GOT3 (cell line): ENCODE measurements around the gene TRAM2.

Experiments
- DNase-seq: peaks from one replicate; lab custom pipeline; 2025; ENCODE audit warnings: mixed read lengths; lab: John Stamatoyannopoulos, UW

TRAM2 gene

DNA sequence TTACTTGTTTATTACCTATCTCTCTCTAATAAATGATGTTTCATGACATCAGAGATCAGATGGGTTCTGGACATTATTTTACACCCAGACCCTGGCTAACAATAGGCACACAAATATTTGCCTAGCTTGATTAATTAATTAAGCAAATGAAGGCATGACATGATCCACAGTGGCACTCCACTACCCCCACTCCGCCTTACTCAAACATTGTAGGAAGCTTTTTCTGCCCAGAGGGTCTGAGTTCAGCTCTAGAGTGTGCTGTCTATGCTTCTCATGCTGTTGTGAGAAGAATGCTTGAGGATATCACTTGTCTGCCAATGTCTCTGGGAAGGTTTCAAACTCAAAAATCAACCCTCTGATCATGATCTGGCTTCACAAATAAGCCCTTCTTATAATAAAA is 45.0 kb downstream of the TRAM2 start:
- no peak for DNase-seq

DNA sequence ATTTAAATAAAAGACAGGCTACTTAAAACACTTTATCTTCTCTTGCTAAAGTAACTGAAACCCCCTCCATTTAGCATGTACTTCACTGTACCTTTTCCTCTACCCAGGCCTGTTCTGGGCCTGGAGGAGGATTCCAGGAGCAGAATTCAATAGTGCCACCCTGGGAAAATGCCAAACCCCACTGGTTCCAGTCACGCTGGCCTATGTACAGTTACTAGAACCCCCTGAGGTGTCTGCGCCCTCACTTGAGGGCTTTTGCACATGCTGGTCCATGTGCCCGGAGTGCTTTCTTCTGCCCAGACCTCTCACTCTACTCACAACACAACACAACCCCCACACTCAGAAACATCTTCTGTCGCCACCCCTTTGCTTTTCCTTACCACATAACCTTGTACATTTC is 45.5 kb downstream of the TRAM2 start:
- DNase-seq = no peak

DNA sequence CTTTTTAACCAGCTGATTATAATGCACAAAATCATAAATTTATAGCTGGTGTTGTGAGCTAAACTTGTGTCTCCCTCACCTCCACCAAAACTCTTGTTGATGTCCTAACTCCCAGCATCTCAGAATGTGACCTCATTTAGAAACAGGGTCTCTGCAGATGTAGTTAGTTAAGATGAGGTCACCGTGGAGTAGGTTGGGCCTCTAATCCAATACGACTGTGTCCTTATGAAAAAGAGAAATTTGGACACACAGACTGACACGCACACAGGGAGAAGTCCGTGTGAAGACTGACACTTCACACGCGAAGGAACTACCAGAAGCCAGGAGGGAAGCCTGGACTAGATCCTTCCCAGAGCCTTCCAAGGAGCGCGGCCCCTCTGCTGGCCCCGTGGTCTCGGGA is 46.5 kb downstream of the TRAM2 start:
- DNase-seq = no peak

DNA sequence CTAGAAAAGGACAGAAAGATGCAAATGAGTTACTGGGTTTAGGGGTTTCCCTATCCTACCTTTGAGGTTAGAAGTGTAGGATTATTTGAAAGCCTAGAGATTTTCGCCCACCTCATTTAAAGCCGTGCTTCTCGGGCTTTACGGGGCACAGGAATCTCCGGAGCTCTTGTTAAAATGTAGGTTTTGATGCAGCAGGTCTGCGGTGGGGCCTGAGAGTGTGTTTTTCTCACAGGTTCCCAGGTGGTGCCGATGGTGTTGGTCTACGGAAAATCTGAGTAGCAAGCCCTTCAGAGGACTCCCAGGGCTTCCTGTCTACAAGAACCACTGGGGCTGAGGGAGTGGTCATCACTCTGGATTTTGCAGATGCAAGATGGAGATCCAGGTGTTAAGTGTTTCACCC is 47.5 kb downstream of the TRAM2 start:
- no peak for DNase-seq

DNA sequence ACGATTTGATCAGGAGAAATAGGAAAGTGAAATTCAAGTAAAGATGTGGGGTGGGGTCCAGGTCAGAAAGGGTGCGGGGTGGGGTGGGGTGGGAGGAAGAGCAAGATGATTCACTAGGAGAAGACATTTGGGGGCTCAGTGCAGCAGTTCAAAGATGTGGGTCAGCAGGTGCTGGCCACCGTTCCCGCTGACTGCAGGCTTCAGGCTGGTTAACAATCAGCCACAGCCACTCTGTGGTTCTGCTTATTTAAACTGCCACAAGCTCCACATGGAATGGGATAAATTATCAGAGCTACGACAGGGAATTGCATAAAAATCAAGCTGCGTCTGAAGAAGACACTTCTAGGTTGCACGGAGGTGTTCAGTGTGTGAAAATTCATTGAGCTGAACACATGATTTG is 49.4 kb downstream of the TRAM2 start:
- DNase-seq = no peak

DNA sequence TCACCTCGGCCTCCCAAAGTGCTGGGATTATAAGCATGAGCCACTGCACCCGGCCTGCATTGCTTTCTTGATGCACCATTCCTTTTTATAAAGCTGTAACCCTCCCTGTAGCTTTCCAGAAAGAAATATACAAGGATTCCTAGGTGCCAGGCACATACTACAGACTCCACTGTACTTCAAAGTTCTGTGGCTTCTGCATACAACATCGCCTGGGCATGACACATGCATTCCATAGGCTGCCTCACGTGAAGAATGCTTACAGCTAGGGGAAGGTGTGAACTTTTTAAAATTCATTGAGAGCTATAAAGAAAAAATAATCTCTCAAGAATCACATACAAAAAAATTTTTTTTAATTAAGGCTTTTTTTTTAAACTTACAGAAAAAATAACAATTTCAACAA is 50.2 kb downstream of the TRAM2 start:
- DNase-seq = no peak

DNA sequence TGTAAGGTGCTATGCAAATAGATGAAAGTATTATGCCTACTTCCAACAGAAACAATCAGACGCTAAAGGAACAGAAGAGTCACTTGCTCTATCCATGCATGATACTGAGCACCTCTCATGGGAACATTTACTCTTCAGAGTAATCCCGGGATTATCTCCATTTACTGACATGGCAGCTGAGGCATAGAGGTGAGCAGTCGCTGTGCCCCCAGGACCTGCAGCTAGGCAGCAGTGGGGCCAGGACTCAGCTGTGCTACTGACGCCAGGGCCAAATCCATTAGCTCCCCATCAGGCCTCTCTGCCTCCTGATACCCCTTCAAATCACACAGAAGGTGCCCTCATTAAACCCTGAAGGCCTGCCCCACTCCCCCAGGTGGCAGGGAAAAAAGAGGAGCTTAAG is 51.9 kb downstream of the TRAM2 start:
- DNase-seq = no peak

DNA sequence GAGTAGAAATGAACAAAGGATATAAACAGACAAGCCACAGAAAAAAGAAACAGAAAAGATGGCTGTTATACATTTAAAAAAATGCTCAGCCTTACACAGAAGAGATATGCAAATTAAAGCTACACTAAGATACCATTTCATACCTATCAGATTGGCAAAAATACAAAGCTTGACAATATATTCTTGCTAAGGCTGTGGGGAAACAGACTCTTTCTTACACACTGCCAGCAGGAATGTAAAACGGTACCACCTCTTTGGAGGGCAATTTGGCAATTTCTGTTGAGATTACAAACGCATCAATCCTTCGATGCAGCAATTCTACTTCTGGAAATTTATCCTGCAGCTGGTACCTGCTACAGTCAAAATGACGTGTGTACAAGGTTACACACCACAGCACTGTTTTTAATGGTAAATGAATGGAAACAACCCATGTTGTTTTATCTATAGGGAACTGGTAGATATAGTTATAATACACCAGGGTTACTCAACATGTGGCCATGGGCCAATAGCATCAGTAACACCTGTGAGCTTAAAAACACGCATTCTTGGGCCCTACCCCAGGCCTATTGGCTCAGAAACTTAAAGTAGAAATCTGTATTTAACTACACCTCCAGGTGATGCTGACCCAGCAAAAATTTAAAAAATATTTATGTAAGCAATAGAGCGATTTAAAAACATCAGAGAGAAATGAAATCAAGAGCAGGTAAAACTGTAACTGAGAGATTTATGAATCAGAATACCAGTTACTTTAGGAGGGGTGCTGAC is 53.3 kb downstream of the TRAM2 start:
- DNase-seq = no peak

DNA sequence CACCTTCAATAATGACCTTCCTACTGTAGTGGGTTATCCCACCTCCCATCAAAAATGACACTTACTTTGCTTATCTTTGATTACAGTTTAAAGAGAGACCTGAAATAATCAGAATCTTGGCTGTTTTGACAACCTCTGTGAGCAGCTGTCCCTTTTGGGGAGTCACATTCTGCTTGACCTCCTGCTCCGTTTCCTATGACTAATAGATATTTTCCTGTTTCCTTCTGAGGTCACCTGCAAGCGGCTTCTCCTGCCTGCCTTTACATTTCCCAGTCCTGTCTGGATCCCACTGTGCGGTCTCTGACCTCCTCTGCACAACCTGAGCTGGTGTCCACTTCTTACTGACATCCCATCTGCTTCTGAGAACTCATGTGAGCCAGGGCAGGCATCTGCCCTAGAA is 54.2 kb downstream of the TRAM2 start:
- no peak for DNase-seq

DNA sequence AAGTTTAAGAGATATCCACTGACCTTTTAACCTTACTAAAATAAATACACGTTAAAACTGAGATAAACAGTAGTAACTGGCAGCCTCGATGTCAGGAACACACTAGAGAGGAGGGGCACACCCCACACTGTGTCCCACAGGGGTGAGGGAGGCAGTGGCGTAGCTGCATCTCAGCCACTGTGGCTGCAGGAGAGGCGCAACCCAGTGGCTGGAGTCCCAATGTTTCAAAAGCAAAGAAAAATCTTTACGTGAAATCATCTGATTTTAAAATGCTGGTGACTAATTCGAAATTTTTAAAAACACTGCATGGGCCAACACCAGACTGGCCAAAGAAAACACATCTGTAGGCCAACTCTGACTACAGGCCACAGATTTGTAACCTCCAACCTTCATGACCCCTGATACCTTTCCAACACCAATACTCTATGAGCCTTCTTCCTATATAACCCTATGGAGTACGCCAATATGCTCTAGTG is 54.7 kb downstream of the TRAM2 start:
- DNase-seq = no peak

DNA sequence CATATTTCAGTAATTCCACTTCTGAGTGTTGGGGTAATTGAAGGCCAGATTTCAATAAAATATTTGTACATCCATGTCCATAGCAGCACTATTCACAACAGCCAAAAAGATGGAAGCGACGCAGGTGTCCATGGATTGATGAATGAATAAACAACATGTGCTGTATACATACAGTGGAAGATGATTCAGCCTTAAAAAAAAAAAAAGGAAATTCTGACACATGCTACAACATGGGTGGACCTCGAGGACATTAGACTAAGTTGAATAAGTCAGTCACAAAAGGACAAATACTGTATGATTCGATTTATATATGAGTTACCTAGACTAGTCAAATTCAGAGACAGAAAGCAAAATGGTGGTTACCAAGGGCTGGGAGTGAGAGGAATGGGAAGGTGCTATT is 57.2 kb downstream of the TRAM2 start:
- DNase-seq = no peak

DNA sequence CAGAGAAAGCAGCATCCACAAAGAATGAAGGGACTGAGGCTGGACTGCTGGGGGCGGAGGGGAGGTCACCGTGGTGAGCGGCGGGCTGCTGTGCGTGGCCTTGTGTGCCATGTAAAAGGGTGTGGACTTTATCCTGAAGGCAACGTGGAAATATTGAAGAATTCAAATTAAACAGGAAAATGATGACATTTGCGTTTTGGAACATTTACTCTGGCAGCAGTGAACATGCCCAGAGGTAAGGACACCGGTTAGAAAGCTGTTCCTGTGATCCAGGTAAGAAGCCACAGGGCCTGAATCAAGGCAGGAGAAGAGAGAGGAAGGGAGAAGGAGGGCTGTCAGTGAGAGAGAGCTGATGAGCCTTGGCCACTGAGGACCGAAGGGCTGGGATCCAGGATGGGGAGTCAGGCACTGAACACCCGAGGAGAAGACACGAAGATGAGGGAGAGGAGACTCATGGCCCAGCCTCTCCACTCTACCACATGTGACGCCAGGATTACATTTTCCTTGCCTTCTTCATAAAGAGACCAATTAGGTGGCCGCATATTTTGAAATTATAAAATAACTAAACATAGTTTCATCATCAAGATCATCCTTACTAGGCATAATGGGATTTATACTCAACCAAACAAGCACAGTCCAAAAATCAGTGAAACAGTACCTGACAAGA is 58.4 kb downstream of the TRAM2 start:
- DNase-seq = no peak

DNA sequence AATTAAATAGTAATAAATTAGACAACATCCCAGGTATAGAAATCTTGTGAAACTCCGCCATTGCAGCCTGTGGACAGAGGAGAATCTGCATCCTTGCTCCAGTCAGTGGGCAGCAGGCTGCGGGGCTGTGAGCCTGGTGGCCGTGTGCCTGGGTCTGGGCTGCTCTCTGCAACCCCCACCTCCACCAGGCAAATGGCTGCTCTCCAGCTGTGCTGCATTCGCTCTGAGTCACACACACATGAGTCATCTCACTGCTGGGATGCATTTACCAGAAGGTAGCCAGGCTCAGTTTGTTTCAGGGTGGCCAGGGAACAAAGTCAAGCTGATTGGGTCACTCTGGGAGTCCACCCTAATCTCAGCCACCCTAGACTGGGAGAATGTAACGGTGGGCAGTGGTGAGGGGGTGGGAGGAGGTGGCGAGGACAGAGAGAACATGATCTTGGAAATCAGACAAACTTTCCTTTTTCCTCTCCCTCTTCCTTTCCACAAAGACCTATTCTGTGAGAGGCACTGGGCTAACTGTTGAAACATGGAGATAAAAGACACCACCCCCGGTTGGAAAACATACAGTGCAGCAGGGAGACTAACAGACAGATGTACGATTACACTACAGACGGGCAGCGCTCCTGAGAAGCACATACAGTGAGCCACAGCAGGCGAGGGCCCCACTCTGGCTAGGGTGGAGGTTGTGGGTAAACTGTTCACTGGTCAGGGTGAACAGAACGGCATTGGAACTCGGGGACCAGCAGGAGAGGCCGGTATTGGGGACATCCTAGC is 59.2 kb downstream of the TRAM2 start:
- DNase-seq = peak; percentile 45

DNA sequence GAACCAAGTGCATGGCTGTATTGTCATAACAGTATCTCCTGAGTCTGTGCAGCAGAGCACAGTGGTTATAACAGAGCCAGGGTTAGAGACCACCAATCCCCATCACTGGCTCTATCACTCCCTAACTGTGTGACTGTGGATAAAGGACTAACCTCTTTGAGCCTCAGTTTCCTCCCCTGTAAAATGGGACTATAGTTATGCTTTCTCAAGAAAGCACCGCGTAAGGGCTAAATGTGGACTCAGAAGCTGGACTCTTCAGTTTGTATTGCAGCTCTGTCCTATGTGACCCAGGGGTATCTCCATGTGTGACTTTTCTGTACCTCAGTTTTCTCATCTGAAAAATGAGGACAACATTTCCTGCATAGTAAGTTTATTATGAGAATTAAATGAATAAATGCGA is 59.9 kb downstream of the TRAM2 start:
- DNase-seq = no peak

DNA sequence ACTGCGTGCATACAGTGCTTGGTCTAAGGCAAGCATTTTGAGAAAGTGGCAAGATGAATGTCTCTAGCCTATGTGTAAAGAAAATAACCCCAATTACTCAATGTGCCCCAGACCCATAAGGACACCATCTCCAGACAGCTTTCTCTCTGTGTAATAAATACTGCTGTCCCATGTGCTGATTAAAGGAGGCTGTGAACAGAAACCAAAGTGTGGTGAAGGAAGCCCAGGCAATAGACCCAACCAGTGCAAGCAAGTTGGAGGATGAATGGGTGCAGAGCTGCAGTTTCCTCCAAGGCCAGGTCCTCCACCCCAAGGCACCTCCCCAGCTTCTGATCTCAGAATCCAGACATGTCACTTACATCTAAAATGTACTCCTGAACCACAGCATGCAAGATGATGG is 60.6 kb downstream of the TRAM2 start:
- no peak for DNase-seq

DNA sequence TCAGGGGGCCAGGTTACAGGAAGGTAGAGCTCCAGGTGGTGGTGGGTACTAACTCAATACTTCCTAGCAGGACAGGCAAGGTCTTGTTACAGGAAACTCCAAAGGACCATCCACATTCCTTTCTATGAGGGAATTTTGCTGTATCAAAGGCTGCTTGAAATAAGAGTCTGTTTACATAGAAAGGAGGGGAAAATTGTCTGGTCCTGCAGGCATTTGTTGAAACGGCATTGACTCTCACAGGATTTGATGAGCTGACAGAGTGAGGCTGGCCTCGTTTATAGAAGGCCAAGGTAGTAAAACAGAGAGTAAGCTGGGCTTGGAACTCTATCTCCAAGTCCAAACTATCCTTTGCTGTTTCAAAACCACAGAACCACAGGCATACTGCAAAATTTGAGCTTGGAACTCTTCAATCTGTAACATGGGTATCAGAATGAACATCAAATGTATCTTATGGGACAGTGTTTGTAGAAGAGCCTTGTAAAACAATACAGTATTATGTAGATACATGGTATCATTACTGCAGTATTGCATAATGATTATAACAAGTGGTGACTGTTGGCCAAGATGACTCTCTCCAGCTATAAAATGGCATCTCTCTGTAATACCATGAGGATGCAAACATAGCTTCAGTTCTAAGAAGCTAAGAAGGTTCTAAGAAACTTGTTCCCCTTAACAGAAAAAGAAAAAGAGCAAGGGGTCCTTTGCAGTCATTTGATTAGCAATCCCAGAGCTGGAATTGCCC is 61.5 kb downstream of the TRAM2 start:
- no peak for DNase-seq

DNA sequence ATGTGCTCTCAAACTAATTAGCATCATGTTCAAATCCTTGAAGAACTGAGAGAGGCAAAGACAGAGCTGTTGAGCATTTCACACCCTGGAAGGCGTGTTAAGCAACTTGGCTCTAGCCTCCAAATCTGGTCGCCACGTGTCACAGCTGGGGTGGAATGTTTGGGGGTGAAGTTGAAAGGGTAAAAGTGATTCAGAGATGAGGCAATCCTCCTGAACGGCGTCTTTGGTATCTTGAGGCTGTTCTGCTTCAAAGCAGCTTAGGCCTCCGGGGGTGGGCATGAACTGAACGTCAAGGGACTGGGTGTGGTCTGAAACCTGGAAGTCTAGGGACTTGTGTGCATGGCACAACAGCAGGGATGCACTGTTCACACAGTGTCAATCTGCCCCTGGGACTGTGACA is 62.3 kb downstream of the TRAM2 start:
- no peak for DNase-seq

DNA sequence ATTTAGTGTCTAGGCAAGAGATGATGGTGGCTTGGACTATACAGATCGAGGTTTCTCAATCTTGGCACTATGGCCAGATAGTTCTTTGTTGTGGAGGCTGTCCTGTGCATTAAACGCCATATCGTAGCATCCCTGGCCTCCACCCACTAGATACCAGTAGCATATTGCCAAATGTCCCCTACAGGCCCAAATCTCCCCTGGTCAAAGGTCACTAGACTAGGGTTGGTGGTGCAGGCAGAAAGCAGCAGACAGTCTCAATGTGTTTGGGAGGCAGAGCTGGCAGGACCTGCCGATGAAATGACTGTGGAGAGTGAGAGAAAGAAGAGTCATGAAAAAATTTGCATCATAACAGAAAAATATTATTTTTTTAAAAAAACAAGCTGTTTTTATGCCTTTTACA is 63.0 kb downstream of the TRAM2 start:
- DNase-seq = no peak

DNA sequence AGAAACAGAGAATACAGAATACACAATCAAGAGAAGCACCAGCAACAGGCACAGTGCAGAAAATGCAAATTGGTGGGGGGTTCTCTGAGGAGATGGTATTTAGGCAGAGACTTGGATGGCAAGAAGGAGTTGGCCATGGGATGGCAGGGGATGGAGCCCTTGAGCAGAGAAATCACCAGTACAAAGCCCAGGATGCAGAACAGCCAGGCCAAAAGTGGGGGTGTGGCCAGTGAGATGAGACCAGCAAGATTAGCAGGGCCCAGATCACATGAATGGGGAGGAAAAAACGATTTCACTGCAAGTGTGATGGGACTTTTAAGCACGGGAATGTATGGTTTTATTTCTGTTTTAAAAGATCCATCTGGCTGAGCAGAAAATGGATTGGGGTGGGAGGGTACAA is 63.4 kb downstream of the TRAM2 start:
- DNase-seq = no peak

DNA sequence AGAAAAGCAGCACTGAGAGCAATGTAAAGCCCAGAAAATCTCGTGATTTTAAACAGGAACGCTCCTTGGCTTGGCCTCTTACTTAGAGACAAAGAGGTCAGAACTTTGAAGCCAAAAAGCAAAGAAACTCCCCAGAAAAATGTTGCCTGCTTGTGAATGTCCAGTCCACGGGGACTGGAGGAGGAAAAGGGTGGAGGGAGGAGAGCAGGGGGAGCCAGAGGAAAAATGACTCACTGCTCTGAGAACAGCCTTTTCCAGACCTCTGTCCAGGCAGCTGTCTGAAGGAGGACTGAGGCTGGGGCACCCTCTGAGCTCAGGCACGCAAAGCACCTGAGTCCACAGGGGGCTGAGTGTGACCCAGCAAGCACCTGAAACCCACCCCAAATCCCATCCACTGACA is 64.7 kb downstream of the TRAM2 start:
- DNase-seq = peak; percentile 31

DNA sequence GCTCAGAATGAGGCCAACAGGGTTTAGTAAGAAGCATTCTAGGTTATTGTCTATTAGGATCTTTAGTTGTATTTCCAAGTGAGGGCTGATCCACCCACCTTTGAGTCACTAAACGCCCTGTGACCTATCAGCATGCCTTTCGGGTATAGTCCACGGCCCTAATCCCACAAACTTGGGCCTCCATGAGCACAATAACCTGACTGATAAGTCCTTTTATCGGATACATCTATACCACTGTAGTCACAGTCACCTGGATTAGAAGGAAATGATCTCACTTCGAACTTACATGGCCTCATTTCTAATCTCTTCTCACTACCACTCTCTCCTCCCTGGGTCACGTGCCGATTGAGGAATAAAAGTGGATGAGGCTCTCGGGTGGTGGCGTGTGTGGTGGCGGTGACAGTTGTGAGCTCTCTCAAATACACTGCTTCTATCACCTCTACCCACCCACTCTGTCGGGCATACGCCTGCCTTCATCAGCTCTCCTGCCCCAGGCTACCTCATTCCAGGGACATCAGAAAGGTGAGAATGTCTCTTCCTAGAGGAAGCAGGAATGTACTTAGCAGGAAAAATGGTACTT is 65.2 kb downstream of the TRAM2 start:
- no peak for DNase-seq

DNA sequence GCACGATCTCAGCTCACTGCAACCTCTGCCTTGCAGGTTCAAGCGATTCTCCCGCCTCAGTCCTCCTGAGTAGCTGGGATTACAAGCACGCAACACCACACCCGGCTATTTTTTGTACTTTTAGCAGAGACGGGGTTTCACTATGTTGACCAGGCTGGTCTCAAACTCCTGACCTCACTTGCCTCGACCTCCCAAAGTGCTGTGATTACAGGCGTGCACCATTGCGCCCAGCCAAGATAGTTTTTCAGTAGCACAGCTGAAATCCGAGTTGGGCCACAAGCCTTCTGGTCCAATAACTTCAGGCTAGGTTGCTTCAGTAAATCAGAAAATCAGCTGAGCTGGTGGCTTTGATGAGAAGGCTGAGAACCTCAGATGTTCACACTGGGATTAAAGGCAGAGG is 65.7 kb downstream of the TRAM2 start:
- no peak for DNase-seq
